HUDEP-2 (cell line): Measurements from ENCODE around the gene EEFSEC.

ENCODE experiments used
- DNase-seq, 76 experiments: peaks; one replicate each; lab custom pipeline; 2025; ENCODE audit not compliant: unreplicated experiment in 76 of 76; lab: John Stamatoyannopoulos, UW

The EEFSEC gene

GRCh38 chr3:128309026-128309425 lies 155.7 kb downstream of the EEFSEC start:
- no peak for DNase-seq

DNA sequence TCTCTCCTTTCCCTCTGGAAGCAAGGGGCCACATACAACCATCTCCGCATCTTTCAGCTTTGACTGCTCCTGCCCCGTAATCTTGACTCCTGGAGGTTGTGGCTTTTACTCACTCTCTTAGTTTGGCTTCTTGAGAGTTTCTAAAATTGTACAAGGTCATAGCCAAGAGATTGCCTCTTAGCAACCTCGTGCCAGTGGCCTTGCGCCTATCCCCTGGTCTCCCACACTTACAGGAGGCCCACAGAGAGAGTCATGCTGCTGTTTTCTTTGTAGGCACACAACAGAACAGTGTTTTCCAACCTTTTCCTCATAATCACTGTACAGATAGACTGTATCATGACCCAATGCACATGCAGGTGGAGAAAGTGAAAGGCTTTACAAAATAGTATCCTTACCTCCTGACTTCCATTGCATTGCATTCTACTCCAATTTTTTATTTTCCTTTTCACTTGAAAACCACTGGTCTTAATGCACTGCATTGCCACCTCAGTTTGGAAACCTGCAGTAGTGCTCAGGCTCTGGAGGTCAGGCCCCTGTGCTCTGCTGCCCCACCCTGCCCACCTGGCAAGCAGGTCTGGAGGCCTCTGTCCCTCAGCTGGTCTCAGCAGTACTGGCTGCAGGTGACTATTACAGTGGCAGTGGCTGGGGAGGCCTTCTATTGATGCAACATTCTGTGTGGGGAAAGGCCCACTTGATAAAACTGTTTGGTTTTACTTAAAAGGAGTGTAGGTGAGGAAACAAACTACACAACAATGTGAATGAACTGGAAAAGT lies 157.2 kb downstream of the EEFSEC start:
- DNase-seq = no peak

DNA sequence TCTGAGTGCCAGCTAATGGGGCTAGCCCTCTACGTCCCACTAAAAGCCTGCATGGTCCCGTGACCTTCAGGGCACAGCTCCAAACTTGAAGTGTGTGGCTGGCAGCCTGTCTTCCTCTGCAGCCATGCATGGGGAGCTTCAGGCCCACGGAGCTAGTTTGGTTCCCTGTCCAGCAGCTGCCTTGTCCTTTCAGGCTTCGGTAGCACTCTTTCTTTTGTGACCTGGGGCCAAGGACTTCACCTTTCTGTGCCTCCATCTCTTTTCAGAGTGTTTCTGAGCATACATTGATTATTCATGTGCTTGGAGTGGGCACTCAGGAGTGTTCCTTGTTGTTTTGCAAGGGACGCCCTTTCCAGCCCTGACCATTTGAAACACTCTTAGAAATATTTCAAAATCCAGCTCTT lies 158.2 kb downstream of the EEFSEC start:
- no peak for DNase-seq

DNA sequence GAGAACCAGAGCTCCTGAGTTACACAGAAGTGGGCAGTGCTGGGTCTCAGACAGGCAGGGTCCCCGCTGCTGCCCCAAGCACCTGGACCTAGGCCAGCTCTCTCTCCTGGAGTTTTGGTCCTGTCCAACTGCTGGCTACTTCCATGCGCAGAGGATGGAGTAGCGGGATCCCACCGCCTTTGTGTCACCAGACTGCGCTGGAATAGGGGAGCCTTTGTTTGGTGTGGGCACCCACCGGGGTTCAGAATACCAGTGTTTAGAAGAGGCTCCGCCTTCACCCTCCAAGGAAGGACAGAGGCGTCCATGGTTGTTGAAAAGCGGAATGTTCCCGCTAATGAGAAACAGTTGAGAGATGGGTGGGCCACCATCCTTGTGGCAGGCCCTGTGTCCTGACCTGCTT lies 159.0 kb downstream of the EEFSEC start:
- DNase-seq = no peak

- DNase-seq = no peak
Observed at GRCh38 chr3:128313071-128313725, 159.9 kb downstream of the EEFSEC start.

DNA sequence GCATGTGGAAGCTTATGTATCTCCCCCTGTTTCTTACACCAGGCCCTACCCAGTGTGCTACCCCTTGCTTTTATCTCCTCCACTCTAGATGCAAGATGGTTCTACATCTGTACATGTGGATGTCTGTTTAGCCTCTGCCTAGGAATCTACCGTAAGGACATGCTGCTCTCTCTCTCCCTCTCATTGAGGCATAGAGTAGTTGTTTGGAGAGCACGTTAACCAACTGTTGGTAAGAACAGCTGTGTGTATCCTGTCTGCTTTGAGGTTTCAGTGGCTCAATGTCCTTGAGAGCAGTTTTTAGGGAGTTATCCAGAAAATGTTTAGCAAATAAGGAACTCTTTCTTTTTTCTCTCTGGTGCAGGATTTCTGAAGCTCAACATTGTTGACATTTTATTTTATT lies 160.7 kb downstream of the EEFSEC start:
- no peak for DNase-seq

DNA sequence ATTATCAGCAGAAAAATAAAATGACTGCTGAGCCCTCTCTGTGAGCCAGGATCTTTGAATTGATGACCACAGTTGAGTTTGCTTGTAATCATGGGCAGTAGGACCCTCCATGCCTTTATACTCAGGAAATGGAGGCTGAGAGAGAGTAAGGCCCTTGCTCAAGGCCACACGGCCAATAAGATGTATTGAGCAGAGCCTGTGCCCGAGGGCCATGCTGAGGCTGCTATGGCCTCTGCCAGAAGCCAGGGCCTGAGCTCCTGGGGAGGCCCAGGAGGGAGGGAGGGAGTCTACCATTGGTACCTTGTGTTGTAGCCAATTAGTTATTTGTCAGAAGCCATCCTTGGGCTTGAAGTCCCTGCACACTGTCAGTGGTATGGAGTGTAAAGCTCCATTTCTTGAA lies 162.0 kb downstream of the EEFSEC start:
- DNase-seq = no peak

- peak in 25 of 76 experiments; percentile 3 to 58 (median 26) for DNase-seq
Observed at GRCh38 chr3:128316481-128316891, 163.2 kb downstream of the EEFSEC start.

GRCh38 chr3:128317101-128317697 lies 163.9 kb downstream of the EEFSEC start:
- no peak for DNase-seq

DNA sequence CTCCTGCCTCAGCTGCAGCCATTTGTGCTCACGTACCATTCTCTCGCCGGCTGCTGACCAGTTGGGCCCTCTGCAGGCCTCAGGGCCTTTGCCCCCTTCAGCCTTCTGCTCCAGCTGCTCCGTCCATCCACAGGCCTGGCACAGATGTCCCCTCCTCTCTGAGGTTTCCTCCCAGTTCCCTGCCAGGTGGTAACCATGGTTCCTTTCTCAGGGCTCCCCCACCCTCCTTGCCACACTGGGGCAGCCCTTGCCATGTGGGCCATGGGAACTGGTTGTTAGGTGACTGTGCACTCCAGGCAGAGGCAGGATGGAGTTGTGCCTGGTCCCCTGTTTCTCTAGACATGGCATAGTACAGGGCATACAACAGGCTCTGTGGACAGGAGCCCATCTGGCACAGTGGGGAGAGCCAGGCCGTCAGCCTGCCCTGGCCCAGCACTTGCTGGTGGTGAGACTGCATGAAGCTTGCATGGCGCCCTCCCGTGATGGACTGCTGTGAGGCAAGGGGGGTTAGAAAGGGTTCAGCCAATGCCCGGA lies 164.5 kb downstream of the EEFSEC start:
- DNase-seq = no peak

- no peak for DNase-seq
Observed at GRCh38 chr3:128318275-128318941, 165.1 kb downstream of the EEFSEC start.

DNA sequence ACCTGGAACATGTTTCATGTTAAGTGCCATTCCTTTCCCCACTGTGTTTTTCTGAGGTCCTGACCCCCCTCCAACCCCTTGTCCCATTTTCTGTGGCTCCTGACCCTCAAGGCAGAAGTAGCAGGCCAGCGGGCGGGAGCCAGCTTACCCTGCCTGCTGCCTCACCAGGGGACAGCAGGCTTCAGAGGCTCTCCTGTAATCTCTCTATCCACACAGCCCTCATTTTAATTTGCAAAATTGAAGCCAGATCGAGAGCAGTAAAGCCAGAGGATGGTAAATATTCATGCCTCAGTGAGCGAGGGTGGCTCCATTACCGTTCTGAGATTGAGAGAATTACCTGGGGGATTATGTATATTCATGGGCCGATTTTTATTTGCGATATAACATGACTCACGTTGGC lies 165.8 kb downstream of the EEFSEC start:
- no peak for DNase-seq

GRCh38 chr3:128319741-128320141 lies 166.5 kb downstream of the EEFSEC start:
- DNase-seq = no peak

GRCh38 chr3:128320551-128321340 lies 167.5 kb downstream of the EEFSEC start:
- DNase-seq = no peak

- no peak for DNase-seq
Observed at GRCh38 chr3:128321418-128321817, 168.1 kb downstream of the EEFSEC start.

- peak in 38 of 76 experiments; percentile 2 to 59 (median 19) for DNase-seq
Observed at GRCh38 chr3:128322030-128323022, 169.0 kb downstream of the EEFSEC start.

DNA sequence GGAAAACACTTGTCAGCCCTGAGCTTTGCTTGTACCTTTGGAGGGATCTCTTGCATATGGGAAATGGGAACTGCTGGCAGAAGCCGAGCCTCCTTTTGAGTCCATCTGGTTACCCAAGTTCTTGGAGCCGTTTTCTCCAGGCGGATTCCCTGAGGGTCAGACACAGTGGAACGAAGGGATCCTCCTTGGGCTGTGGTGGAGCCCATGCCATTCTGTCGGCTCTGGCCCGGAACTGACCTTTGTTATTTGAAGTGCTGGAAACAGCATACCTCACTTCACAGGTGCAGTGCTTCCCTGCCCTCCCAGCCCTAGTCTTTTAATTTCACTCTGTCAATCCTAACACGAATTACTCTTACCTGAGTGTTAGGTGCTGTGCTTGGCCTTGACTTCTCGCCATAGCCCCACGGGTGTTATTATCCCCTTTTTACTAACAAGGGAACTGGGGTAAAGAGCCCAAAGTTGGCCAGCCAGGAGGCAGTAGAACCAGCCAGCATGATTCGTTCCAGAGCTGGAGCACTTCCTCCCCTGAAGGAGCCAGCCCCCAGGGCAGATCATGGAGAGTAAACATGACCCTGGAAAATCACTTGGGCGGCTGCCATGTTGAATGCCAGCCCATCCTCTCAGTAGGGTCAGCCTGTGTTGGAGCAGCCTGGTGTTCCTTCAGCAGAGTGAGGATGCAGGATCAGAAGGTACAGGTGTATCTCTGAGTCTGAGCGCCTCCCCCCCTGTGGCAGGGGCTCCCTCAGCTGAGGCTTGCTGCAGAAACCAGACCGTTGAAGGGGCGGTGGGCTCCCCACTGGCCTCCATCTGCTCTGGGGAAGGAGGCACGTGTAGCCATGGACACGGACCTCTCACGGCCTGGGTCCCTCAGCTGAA lies 170.2 kb downstream of the EEFSEC start:
- DNase-seq = no peak

- no peak for DNase-seq
Observed at GRCh38 chr3:128324911-128325592, 171.8 kb downstream of the EEFSEC start.
